Measurements from ENCODE around the gene PTPRO. TPM values are rescaled to one million over a fixed set of nuclear protein-coding genes. Genes with fewer than 3 reads are reported as not detected.
A peak's percentile ranks its signal among the peaks of the same experiment; 100 is the strongest.
"Not testable (repeated sequence)": the region's sequence is repeated elsewhere in the genome, so short reads cannot be mapped to it uniquely, and the experiment has no call there.

The PTPRO gene
- total RNA-seq, 2 donors from 2014 or later, result 26.1 to 28.3 TPM

- TF ChIP-seq, protein P1, sequence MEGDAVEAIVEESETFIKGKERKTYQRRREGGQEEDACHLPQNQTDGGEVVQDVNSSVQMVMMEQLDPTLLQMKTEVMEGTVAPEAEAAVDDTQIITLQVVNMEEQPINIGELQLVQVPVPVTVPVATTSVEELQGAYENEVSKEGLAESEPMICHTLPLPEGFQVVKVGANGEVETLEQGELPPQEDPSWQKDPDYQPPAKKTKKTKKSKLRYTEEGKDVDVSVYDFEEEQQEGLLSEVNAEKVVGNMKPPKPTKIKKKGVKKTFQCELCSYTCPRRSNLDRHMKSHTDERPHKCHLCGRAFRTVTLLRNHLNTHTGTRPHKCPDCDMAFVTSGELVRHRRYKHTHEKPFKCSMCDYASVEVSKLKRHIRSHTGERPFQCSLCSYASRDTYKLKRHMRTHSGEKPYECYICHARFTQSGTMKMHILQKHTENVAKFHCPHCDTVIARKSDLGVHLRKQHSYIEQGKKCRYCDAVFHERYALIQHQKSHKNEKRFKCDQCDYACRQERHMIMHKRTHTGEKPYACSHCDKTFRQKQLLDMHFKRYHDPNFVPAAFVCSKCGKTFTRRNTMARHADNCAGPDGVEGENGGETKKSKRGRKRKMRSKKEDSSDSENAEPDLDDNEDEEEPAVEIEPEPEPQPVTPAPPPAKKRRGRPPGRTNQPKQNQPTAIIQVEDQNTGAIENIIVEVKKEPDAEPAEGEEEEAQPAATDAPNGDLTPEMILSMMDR (IDR thresholded peaks at IDR 0.05), result no peak
- Histone ChIP-seq H3K4me1 (no peaks in the 10 kb centered on the region), H3K36me3 (no peaks in the 10 kb centered on the region), H3K27ac (no peak overlapping the region), H3K9ac (ENCODE audit: low read depth in 2 of 2, low read length in 2 of 2) (no peak overlapping the region), H3K27me3 (no peaks in the 10 kb centered on the region), H3K9me3 (no peaks in the 10 kb centered on the region), H3K4me3 (no peak overlapping the region)
- no peak for DNase-seq
- intact Hi-C loops (cut with DNase I), result no loop called here
These were observed 291.7 kb downstream of the PTPRO start for GRCh38 chr12:15613981-15614380.

GRCh38 chr12:15616495-15616894 is 294.2 kb downstream of the PTPRO start:
- H3K27me3 ChIP-seq; DNase-seq; H3K27ac ChIP-seq; H3K4me1 ChIP-seq; H3K36me3 ChIP-seq; intact Hi-C loops (cut with DNase I); H3K4me3 ChIP-seq; H3K9me3 ChIP-seq; H3K9ac ChIP-seq (ENCODE audit: low read depth in 2 of 2, low read length in 2 of 2): not testable (repeated sequence)

- no peak overlapping the region for H3K27ac ChIP-seq
- H3K9me3 ChIP-seq, result no peaks in the 10 kb centered on the region
- no peaks in the 10 kb centered on the region for H3K36me3 ChIP-seq
- no peak for DNase-seq
- TF ChIP-seq, protein P1 (IDR thresholded peaks at IDR 0.05), result no peak
- no peak overlapping the region for H3K4me3 ChIP-seq
- H3K4me1 ChIP-seq, result no peaks in the 10 kb centered on the region
- no peak overlapping the region for H3K9ac ChIP-seq (ENCODE audit: low read depth in 2 of 2, low read length in 2 of 2)
- intact Hi-C loops (cut with DNase I), result no loop called here
- H3K27me3 ChIP-seq, result no peaks in the 10 kb centered on the region
These were observed 298.6 kb downstream of the PTPRO start for GRCh38 chr12:15620741-15621539.

DNA sequence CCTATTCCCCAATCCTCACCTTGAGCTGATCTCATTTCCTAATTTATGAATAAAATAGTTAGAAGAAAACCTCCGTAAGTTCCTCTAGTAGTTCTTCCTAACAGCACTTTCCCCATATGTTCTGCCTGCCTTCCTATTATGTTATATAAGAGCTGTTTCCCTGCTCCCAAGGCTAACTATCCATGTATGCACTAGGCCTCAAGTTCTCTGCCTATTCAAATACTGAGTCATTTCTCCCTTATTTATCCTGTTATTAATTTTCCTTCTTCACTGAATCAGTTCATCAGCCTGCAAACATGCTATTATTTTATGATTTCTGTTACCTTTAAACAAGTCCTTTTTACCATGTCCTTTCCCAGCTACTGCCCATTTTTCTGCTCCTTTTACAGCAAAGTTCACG is 302.8 kb downstream of the PTPRO start:
- no peak for DNase-seq
- intact Hi-C loops (cut with DNase I), result no loop called here

DNA sequence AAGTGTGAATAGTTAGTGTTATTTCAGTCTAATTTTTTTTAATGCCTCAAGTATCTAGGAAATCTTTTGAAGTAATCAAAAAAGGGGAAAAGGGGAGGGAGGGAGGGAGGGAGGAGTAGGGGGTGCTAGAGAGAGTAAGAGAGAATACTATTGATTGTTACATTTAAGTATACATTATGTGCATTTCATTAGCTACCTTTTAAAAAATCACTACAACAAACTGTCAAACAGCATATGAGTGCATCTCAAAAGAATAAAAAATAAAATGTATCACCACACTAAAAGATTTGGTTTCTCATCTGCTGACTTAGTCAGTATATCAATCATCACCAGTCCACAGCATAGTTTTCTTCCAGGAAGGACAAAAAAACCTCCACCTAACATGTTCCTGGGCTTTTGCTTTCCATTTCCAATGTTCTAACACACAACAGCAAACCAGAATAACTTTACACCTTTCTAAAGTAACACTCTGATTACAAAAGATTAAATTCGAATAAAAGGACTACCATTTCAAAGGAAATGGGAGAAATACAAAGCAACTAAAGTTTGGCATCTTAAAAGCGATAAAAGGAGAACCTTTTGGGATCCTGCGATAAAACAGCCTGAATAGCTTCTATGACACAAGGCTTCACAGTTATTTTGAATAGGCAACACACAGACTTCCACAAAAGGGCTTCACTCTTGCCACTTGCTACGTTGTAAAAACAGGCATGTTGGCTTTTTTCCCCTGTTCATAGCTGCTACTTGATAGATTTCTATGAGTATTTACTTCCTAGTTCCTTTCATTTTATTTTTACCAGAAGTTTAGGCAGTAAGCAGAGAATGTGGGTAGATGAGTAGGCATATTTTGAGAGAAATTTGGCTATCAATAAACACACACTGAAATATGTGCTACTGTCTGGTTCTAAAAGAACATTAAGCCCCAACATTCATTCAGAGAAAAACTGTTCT is 306.0 kb downstream of the PTPRO start:
- Histone ChIP-seq H3K9ac (ENCODE audit: low read depth in 2 of 2, low read length in 2 of 2) (no peak overlapping the region), H3K9me3 (no peaks in the 10 kb centered on the region), H3K27ac (peak overlapping the region; percentile 19), H3K4me1 (no peaks in the 10 kb centered on the region), H3K4me3 (no peak overlapping the region), H3K36me3 (no peaks in the 10 kb centered on the region), H3K27me3 (no peaks in the 10 kb centered on the region)
- DNase-seq, result no peak
- intact Hi-C loops (cut with DNase I), result no loop called here
- TF ChIP-seq, protein P1 (IDR thresholded peaks at IDR 0.05), result no peak

More for the DNA sequence above, 302.8 kb downstream of the PTPRO start:
- H3K27me3 ChIP-seq, result no peaks in the 10 kb centered on the region
- H3K27ac ChIP-seq, result no peak overlapping the region
- H3K4me1 ChIP-seq, result no peaks in the 10 kb centered on the region
- H3K4me3 ChIP-seq, result no peak overlapping the region
- TF ChIP-seq, protein P1 (IDR thresholded peaks at IDR 0.05), result no peak
- no peak overlapping the region for H3K9ac ChIP-seq (ENCODE audit: low read depth in 2 of 2, low read length in 2 of 2)
- H3K36me3 ChIP-seq, result no peaks in the 10 kb centered on the region
- no peaks in the 10 kb centered on the region for H3K9me3 ChIP-seq
